NCI-H2196 treated with DMSO at 0.1 percent for 48 hours (cell line): ENCODE data around the gene C3orf49.

ENCODE experiments used
- DNase-seq: peaks from one replicate; lab custom pipeline; 2025; ENCODE audit not compliant: unreplicated experiment; lab: John Stamatoyannopoulos, UW

The C3orf49 gene

DNA sequence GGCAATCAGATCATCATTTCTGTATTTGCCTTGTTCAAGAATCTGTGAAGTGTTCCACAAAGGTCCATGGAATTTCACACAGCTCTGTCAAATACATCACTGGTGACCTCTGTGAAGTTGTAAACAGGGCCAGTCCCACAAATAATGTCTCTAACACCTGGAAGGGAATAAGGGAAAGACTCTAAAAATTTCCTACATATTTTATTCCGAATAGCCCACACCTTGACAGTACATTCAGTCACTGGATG lies at the start of gene C3orf49:
TSS of gene C3orf49 (plus strand) at position 149 of the 248 bp plus-strand sequence. CDS start 173 bp downstream, outside the sequence.
- no peak for DNase-seq

- DNase-seq: no peak
These were observed 44.3 kb upstream of the C3orf49 start for GRCh38 chr3:63774781-63775180.

- DNase-seq: no peak
These were observed 39.9 kb upstream of the C3orf49 start for GRCh38 chr3:63779227-63779626.

DNA sequence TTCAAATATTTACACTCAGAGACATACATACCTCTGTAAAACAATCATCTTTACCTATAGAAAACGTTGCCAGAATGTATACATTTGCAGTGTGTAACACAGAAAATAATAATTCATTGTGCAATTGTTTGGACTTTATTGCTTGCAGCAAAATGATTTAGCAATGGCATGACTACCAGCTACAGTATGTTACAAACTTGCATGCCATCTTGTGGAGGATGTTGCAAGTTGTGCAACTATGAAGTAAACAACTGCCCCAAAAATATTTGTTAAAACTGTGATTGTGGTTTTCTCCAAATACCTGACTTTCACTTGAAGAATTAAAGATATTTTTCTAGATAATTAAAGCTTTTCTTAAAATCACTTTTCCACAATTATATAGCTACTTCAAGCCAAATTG lies 27.1 kb upstream of the C3orf49 start:
- no peak for DNase-seq

- no peak for DNase-seq
These were observed 23.7 kb upstream of the C3orf49 start for GRCh38 chr3:63795438-63795837.

DNA sequence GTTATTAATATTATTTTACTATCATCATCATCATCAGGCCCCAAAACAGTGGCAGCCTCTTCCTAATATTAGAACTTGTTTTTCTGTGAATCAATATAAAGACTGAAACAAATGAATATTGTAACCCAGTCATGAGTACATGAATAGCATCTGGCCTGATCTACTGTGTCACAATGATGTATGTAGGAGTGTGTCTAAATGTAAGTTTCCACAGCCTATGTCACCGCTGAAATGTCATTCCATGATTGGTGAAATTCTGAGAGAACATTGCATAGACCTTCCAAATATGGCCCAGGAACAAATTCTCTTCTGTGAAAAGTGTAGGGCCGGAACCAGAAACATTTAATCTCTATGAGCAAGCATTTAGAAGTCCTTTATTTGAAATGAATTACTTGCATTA lies 20.6 kb upstream of the C3orf49 start:
- no peak for DNase-seq

DNA sequence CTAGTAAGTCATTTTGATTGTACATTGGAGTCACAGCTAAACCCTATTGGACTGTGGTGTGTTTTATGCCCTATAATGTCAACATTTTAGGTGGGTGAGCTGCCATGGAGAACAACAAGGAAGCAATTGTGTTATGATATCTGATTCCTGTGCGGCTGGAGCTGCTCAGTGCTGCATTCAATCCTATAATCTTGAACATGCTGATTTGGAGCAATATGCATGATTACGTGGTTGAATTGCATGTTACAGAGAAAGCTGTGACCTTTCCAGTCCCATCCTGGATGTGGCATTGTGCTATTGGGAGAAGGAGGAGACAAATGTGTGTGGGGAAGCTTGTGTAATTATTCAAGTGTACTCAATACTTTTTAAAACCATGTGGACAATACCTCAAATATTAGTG lies 20.1 kb upstream of the C3orf49 start:
- no peak for DNase-seq

DNA sequence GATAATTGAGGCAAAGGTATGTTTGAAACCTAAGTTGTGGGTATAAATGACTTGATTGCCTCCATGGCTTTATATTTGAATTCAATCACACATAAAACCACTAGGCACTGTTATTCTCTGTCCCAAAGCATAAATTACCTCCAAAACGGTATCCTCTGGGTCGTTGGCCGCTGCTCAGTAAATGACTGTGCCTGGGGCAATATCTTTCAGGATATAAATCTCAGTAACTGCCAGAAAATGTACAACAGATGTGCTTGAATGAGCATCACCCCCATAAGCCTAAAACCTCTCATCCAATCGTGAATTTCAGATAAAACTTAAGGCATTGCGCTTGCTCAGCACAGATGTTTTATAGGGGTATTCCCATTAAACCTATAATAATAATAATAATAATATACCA lies 19.0 kb upstream of the C3orf49 start:
- DNase-seq: no peak

GRCh38 chr3:63803911-63804310 lies 15.2 kb upstream of the C3orf49 start:
- no peak for DNase-seq

DNA sequence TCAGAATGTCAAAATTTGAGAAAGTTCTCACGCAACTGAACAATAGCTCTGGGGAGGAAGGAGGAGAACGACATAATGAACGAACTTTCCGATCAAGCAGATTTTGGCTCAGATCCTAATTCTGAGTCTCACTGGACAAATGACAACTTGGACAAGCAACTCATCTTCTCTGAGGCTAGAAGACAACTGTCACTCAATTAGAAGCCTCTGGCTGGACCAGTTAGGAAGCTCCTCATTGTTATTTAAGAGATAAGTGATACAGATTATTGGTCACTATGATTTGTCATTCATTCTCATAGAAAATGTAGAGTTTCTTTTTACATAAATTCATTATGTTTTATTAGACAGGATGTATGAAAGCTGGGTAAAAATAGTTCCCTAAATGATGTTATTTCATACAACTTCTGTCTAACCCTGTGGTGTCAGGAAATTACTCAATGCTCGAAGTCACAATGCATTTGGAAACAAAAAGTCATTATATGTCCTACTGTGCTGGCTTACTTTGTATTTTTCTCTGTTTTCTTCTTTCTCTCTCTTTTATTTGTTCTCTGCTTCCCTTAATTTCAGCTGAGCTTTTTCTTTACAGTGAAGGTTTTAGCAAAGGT lies 11.0 kb upstream of the C3orf49 start:
- DNase-seq: no peak

DNA sequence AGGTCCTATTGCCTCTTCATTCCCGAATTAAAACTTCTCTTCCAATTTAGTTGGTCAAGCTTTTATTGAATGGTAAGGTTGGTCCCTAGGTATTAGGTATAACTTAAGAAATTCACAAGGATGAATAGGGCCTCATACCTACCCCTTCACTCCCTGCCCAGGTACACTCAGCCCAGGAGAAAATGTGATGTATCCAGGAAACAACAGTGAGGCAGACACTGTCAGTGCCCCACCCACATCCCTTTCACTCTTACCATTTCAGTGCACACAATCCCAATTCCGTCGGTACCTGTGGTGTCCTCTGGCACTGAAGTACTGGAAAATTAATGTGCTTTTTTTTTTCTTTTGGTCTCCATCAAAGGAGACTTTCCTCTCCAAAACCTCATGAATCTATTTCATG lies 10.5 kb upstream of the C3orf49 start:
- DNase-seq: no peak

GRCh38 chr3:63809607-63810006 lies 9.5 kb upstream of the C3orf49 start:
- no peak for DNase-seq

GRCh38 chr3:63814237-63814636 lies 4.9 kb upstream of the C3orf49 start:
- DNase-seq: no peak

GRCh38 chr3:63817225-63817624 lies 1.9 kb upstream of the C3orf49 start:
- no peak for DNase-seq

DNA sequence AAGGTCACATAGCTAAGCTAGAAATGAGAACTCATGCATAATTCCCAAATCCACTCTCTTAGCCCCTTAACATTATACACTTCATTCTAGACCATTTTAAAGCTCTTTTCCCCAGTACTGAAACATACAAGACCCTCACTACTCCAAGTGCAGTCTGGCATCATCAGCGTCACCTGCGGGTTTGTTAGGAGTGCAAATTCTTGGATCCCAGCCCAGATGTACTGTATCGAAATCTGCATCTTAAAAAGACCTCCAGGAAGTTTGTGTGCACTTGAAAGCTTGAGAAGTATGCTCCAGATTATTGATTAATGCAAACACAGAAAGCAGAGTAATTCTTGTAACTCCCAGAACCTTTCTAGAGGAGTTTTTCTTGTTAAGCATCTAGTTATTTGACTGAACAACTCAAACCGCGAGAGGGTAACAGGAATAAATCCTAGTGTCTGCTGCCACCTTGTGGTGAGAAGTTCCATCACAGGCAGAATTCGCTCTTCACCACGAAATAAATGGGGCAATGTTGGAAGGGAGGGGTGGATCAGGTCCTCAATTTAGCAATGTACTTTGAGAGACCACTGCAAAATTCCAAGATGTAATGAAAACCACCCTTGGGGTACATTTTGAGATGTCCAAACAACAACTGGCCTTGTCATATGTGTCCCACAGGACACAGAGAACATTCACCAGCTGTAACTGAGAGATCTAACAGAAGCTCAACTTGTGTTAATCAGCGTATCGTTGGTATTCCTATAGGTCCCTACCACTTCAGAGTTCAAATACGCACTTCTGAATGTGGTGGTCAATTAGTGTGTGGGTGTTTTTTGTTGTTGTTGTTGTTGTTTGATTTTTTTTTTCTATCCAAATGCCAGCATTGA lies 583 bp upstream of the C3orf49 start:
- peak; percentile 12 for DNase-seq

- DNase-seq: no peak
These were observed 5.2 kb downstream of the C3orf49 start for GRCh38 chr3:63824309-63824708.

GRCh38 chr3:63830526-63830925 lies 11.4 kb downstream of the C3orf49 start:
- DNase-seq: no peak

DNA sequence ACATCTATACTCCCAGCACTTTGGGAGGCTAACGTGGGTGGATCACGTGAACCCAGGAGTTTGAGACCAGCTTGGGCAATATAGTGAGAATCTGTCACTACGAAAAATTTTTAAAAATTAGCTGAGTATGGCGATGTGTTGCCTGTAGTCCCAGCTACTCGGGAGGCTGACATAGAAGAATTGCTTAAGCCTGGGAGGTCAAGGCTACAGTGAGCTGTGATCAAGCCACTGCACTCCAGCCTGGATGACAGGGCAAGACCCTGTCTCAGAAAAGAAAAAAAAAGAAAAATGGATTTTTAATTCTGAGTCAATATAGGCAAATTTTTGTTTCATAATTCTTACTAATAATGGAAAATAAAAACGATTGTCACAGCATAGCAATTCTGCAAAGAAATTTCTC lies 13.3 kb downstream of the C3orf49 start:
- no peak for DNase-seq

- DNase-seq: no peak
These were observed 22.6 kb downstream of the C3orf49 start for GRCh38 chr3:63841704-63842103.

GRCh38 chr3:63842127-63842526 lies 23.0 kb downstream of the C3orf49 start:
- no peak for DNase-seq

DNA sequence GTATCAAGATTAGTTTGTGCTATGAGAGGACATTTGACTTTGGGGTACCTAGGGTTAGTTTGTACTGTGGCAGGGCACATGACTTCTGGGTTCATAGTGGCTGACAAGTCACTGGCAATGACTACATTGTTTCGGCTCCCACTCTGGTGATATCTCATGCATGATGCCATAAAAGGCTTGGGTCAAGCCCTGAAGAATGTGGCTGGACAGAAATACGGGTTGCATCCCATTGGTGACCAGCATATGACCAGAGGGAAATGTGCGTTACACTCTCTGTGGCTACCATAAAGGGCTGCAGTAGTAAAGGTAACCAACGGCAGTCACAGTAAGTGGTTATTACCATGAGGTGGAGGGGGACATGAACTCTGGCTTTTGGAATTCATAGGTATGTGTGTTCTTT lies 26.1 kb downstream of the C3orf49 start:
- DNase-seq: no peak

DNA sequence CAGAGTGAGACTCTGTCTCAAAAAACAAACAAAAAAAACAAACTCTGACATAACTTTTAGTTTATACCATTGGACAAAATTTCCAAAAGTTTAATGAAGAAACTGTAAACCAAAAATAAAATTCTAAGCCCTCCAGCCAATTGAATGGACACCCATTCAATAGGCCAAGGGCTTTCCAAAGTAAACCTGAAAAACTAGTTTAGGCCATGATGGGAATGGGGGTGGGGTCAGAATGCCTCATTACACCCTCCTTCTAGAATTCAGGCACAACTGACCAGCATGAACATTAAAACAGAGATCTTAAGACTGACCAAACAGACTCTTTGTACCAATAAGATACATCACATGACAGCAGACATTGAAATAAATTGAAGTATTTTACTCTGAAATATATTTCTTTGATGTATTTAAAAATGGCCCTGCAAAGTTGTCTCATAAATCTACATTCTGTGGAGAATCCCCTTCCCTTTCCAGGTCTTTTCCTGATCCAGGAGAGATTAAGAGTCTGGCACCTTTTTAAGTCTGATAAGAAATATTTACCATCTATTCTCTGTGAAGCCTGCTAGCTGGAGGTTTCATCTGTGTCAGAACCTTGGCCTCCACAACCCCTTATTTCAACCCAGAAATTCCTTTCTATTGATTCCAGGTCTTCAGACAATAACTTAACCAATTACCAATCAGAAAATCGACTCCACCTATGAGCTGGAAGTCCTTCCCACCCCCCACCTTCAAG lies 28.8 kb downstream of the C3orf49 start:
- no peak for DNase-seq
